HepG2 (cell line): ENCODE measurements around the gene RNPEPL1. TPM values are rescaled to one million over a fixed set of nuclear protein-coding genes. Genes with fewer than 3 reads are reported as not detected.

Experiments
- ATF3 ChIP-seq: sonication (generic); formaldehyde crosslinking; IDR thresholded peaks from 2 replicates; pipeline ENCODE4 v1.4.0; 2020; ENCODE audit warnings: missing genetic modification reagents
- FOXO1 ChIP-seq: sonication (generic); formaldehyde crosslinking; IDR thresholded peaks from 2 replicates; pipeline ENCODE4 v1.4.0; 2020; ENCODE audit warnings: missing genetic modification reagents
- MEIS1 ChIP-seq: sonication (generic); formaldehyde crosslinking; IDR thresholded peaks from 2 replicates; pipeline ENCODE4 v1.9.0; 2021; ENCODE audit warnings: mild to moderate bottlenecking, missing genetic modification reagents, moderate library complexity, borderline replicate concordance
- PRDM10 ChIP-seq: sonication (generic); formaldehyde crosslinking; IDR thresholded peaks from 2 replicates; pipeline ENCODE4 v1.4.0; 2020; ENCODE audit warnings: low read depth, missing genetic modification reagents
- RXRB ChIP-seq: IDR thresholded peaks from 2 replicates; pipeline ENCODE4 v1.6.1; 2016; ENCODE audit warnings: borderline replicate concordance, missing genetic modification reagents, missing compliant biosample characterization
- SOX5 ChIP-seq: IDR thresholded peaks from 2 replicates; pipeline ENCODE4 v1.6.1; 2016; ENCODE audit warnings: borderline replicate concordance
- SRSF1 ChIP-seq: fragments of 200-400 bp; formaldehyde crosslinking; optimal IDR thresholded peaks from 2 replicates; pipeline ENCODE3; 2017; ENCODE audit warnings: mild to moderate bottlenecking, low read depth, low read length, moderate library complexity
- TAF15 ChIP-seq: fragments of 200-400 bp; formaldehyde crosslinking; IDR thresholded peaks from one replicate; pipeline ENCODE4 v1.6.1; 2018; ENCODE audit warnings: mild to moderate bottlenecking, low read depth, low read length; ENCODE audit not compliant: poor library complexity, severe bottlenecking
- TFAP4 ChIP-seq: sonication (generic); IDR thresholded peaks from 2 replicates; pipeline ENCODE4 v1.6.1; 2016; ENCODE audit warnings: low read depth, borderline replicate concordance
- TMF1 ChIP-seq: sonication (generic); formaldehyde crosslinking; IDR thresholded peaks from 2 replicates; pipeline ENCODE4 v1.8.1; 2022; ENCODE audit warnings: low read depth, missing genetic modification reagents
- ZBED4 ChIP-seq: sonication (generic); formaldehyde crosslinking; IDR thresholded peaks from 2 replicates; pipeline ENCODE4 v1.4.0; 2020; ENCODE audit warnings: missing genetic modification reagents, borderline replicate concordance
- ZBTB26 ChIP-seq: IDR thresholded peaks from 2 replicates; pipeline ENCODE4 v1.6.1; 2016; ENCODE audit warnings: missing compliant biosample characterization, missing genetic modification reagents, borderline replicate concordance
- ZNF441 ChIP-seq: sonication (generic); formaldehyde crosslinking; IDR thresholded peaks from 2 replicates; pipeline ENCODE4 v1.7.0; 2021; ENCODE audit warnings: missing genetic modification reagents, borderline replicate concordance
- ZNF550 ChIP-seq: sonication (generic); formaldehyde crosslinking; IDR thresholded peaks from 2 replicates; pipeline ENCODE4 v1.4.0; 2020; ENCODE audit warnings: mild to moderate bottlenecking, missing genetic modification reagents, borderline replicate concordance
- ZNF772 ChIP-seq: sonication (generic); formaldehyde crosslinking; IDR thresholded peaks from 2 replicates; pipeline ENCODE4 v1.5.0; 2020; ENCODE audit warnings: mild to moderate bottlenecking, missing genetic modification reagents
- ZNF841 ChIP-seq: sonication (generic); formaldehyde crosslinking; IDR thresholded peaks from 2 replicates; pipeline ENCODE4 v1.8.1; 2023; ENCODE audit warnings: missing genetic modification reagents, borderline replicate concordance
- polyA plus RNA-seq, 8 experiments: library from polyadenylated mRNA; depleted of rRNA in 3 of 8; stranded (reverse) in 7 of 8; unstranded in 1 of 8; fragments of >200 nt; fragmentation: Illumina TruSeq in 4 of 8; extraction: Trizol in 4 of 8; gene quantifications; 2 replicates each; pipeline versions ENCODE4 v1.2.1 to v1.2.3, GENCODE V29; 2011 to 2016; ENCODE audit warnings: low read depth in 4 of 8, missing spikeins in 1 of 8, mixed read lengths in 1 of 8; ENCODE audit not compliant: insufficient read depth in 1 of 8
- total RNA-seq, 5 experiments: library from RNA; depleted of rRNA; stranded (reverse); fragments of >200 nt; fragmentation: Illumina TruSeq; extraction: Trizol; gene quantifications; 2 replicates each; pipeline ENCODE4 v1.2.3, GENCODE V29; 2016; ENCODE audit warnings: low read depth in 1 of 5

Gene RNPEPL1
- total and polyA plus RNA-seq, 2 of the 13 experiments (the other 11 are each of a cell fraction or from before 2014, with no cell fraction given), result 13.0 to 18.0 TPM

GRCh38 chr2:240565333-240566202 lies 2.7 kb upstream of the RNPEPL1 start (continued):
- TF ChIP-seq ZBED4 (0 out of 2 replicates have a peak, but pooled peaks have one; percentile 18), MEIS1 (no peak), SRSF1 (no peak), ZNF772 (CRISPR knock-in tag) (peak; percentile 89), ZNF441 (CRISPR knock-in tag) (peak; percentile 34; the same call in 1 of the 2 replicates), ZBTB26 (CRISPR knock-in tag) (no peak), TFAP4 (peak; percentile 48; the same call in 1 of the 2 replicates), FOXO1 (CRISPR knock-in tag) (no peak; the same call in 1 of the 2 replicates), ZNF550 (CRISPR knock-in tag) (no peak), TMF1 (CRISPR knock-in tag) (no peak), SOX5 (peak; percentile 50; the same call in 1 of the 2 replicates), RXRB (CRISPR knock-in tag) (peak; percentile 58), PRDM10 (peak; percentile 70; the same call in 1 of the 2 replicates), ZNF841 (no peak), TAF15 (no peak), ATF3 (CRISPR knock-in tag) (peak; percentile 92)
